ENCODE measurements around the gene LBH.

Gene LBH

GRCh38 chr2:30222636-30223360, 8.5 kb upstream of the LBH start:
- DNase-seq (ENCODE audit: insufficient read length, low spot score) (no peak), FAIRE-seq (peak; percentile 54)
- TF ChIP-seq POU2F2 (IDR thresholded peaks at IDR 0.05; ENCODE audit: low read depth, low read length) = no peak
- no peak for TF ChIP-seq TAF1 (IDR thresholded peaks at IDR 0.05; ENCODE audit: low read depth, low read length)
- TF ChIP-seq PAX5 (IDR thresholded peaks at IDR 0.05; ENCODE audit: insufficient read depth, low read length, severe bottlenecking) = no peak
- no peak for TF ChIP-seq POLR2A (IDR thresholded peaks at IDR 0.05; ENCODE audit: low read depth, low read length)
- TF ChIP-seq SPI1 (IDR thresholded peaks at IDR 0.05; ENCODE audit: low read depth, low read length) = no peak
- TF ChIP-seq POLR2AphosphoS5 (IDR thresholded peaks at IDR 0.05; ENCODE audit: low read depth, low read length) = no peak

DNA sequence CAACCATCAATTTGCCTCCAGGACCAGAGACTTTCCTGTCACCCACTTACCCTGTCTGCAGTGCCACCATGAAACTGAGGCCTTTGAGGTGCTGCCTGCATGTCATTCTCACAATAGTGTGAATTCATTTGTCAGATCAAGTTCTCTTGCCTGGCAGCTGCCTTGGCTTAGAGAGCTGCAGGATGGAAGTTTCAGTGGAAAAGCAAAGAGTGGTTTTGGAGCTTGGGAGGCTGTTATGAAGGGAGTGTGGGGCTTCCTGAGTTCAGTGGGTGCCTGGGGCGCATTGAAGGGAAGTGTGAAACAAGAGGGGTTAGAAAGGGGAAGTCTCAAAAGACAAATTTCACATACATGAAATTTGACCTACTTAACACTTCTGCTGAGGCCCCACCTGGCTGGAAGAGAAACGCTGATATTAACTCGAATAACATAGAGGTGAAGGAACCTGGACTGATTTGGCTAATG, 7.9 kb upstream of the LBH start:
- FAIRE-seq (peak; percentile 90), DNase-seq (ENCODE audit: insufficient read length, low spot score) (no peak)
- TF ChIP-seq PAX5 (IDR thresholded peaks at IDR 0.05; ENCODE audit: insufficient read depth, low read length, severe bottlenecking) (no peak), SPI1 (IDR thresholded peaks at IDR 0.05; ENCODE audit: low read depth, low read length) (peak; percentile 92)

GRCh38 chr2:30224151-30224550, 7.2 kb upstream of the LBH start:
- peak; percentile 35 for FAIRE-seq
- TF ChIP-seq POLR2A (IDR thresholded peaks at IDR 0.05; ENCODE audit: low read depth, low read length) = no peak
- no peak for TF ChIP-seq TAF1 (IDR thresholded peaks at IDR 0.05; ENCODE audit: low read depth, low read length)
- no peak for TF ChIP-seq POLR2AphosphoS5 (IDR thresholded peaks at IDR 0.05; ENCODE audit: low read depth, low read length)
- no peak for TF ChIP-seq POU2F2 (IDR thresholded peaks at IDR 0.05; ENCODE audit: low read depth, low read length)
- TF ChIP-seq PAX5 (IDR thresholded peaks at IDR 0.05; ENCODE audit: insufficient read depth, low read length, severe bottlenecking) = no peak
- TF ChIP-seq SPI1 (IDR thresholded peaks at IDR 0.05; ENCODE audit: low read depth, low read length) = no peak
- DNase-seq (ENCODE audit: insufficient read length, low spot score) = no peak

DNA sequence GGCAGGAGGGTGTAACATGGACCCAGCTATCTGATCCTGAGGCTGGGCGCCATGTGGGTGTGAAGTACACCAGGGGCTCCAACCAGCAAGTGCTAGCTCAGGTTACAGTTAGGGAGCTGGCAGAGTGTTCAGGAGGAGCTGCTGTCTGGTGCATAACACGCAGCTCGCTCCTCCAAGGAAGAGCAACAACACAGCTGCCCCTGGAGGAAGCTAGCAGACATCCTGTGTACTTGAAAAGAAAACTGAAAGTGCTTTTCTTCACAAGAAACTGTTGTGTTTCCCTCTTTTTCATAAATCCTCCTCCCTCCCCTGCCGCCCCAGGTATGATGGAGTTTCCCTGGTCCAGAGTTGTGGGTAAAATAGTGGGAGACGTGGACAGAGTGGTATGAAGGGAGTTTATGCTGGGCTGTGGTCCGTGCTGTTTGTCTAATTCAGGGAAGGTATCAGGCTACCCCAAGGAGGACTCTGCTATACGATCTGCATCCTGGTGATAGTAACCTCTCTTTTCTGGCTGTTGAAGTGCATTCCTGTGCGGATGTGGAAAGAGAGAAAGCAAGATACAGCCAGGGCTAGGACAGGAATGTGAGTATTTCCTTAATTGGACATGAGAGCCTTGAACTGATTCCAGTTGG, 6.1 kb upstream of the LBH start:
- FAIRE-seq (peak; percentile 95), DNase-seq (ENCODE audit: insufficient read length, low spot score) (no peak)
- TF ChIP-seq POLR2A (IDR thresholded peaks at IDR 0.05; ENCODE audit: low read depth, low read length) (no peak), PAX5 (IDR thresholded peaks at IDR 0.05; ENCODE audit: insufficient read depth, low read length, severe bottlenecking) (no peak), POLR2AphosphoS5 (IDR thresholded peaks at IDR 0.05; ENCODE audit: low read depth, low read length) (no peak), SPI1 (IDR thresholded peaks at IDR 0.05; ENCODE audit: low read depth, low read length) (no peak), TAF1 (IDR thresholded peaks at IDR 0.05; ENCODE audit: low read depth, low read length) (no peak), POU2F2 (IDR thresholded peaks at IDR 0.05; ENCODE audit: low read depth, low read length) (no peak)

DNA sequence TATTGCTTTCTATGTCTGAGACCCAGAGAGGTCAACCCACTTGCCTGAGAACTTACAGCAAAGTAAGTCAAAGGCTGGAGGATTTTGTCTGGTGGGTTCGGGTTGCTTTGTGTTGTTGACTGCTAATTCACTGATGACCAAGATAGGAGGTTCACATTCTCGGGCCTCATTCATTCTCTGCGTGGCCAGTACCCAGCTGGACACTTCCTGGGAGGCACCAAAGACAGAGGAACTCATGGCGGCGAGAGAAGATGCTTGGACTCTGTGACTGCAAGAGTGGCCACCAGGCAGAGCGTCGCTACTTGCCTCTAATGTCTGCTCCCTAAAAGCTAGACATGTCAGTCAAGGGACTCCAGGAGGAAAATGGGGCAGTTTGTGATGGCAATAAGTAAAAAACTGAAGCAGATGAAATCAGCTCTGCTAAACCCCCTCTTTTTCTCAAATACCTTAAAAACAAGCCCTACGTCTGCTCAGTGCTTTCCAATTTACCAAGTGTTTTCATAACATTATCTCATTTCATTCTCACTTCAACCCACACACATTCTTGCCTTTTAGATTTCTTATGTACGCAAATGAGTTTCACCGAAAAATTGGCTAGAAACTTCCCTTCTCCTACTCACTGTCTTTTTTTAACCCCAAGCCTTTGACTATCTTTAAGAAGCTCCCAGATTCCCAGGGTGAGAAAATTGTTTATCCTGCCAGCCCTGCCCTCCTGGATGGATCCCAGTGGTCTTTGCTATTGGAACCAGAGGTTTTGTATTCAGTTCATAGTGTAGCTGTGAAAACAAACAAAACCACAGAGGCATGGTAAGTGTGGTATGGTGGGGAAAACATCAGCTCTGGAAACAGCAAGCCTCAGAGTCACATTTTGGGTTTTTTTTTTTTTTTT, 4.9 kb upstream of the LBH start:
- no peak for DNase-seq (ENCODE audit: insufficient read length, low spot score)
- FAIRE-seq = peak; percentile 43
- TF ChIP-seq POU2F2 (IDR thresholded peaks at IDR 0.05; ENCODE audit: low read depth, low read length) = 0 out of 2 replicates have a peak, but pooled peaks have one; percentile 9
- no peak for TF ChIP-seq PAX5 (IDR thresholded peaks at IDR 0.05; ENCODE audit: insufficient read depth, low read length, severe bottlenecking)
- TF ChIP-seq TAF1 (IDR thresholded peaks at IDR 0.05; ENCODE audit: low read depth, low read length) = no peak
- TF ChIP-seq POLR2AphosphoS5 (IDR thresholded peaks at IDR 0.05; ENCODE audit: low read depth, low read length) = no peak
- 0 out of 2 replicates have a peak, but pooled peaks have one; percentile 18 for TF ChIP-seq SPI1 (IDR thresholded peaks at IDR 0.05; ENCODE audit: low read depth, low read length)
- TF ChIP-seq POLR2A (IDR thresholded peaks at IDR 0.05; ENCODE audit: low read depth, low read length) = no peak

DNA sequence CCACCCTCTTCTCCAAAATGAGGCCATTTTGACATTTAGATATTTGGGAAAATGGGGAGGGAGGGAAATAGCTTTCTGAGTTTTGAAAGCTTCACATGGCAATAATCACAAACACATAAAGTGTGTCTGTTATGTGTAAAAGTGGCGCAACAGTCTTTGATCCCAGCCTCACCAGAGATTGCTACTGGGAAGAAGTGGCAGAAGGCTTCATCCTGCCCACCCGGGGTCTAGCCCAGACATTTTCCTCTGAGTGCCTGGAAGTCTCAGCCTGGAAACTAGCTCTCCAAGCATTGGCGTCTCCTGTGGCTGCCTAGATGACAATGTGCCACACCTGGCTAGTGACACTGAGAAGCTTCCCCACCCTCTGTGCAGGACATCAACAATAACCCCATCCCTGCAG, 1.7 kb upstream of the LBH start:
- FAIRE-seq (no peak), DNase-seq (ENCODE audit: insufficient read length, low spot score) (no peak)
- TF ChIP-seq SPI1 (IDR thresholded peaks at IDR 0.05; ENCODE audit: low read depth, low read length) (no peak), PAX5 (IDR thresholded peaks at IDR 0.05; ENCODE audit: insufficient read depth, low read length, severe bottlenecking) (no peak), POLR2AphosphoS5 (IDR thresholded peaks at IDR 0.05; ENCODE audit: low read depth, low read length) (no peak), POLR2A (IDR thresholded peaks at IDR 0.05; ENCODE audit: low read depth, low read length) (no peak), TAF1 (IDR thresholded peaks at IDR 0.05; ENCODE audit: low read depth, low read length) (no peak), POU2F2 (IDR thresholded peaks at IDR 0.05; ENCODE audit: low read depth, low read length) (no peak)

DNA sequence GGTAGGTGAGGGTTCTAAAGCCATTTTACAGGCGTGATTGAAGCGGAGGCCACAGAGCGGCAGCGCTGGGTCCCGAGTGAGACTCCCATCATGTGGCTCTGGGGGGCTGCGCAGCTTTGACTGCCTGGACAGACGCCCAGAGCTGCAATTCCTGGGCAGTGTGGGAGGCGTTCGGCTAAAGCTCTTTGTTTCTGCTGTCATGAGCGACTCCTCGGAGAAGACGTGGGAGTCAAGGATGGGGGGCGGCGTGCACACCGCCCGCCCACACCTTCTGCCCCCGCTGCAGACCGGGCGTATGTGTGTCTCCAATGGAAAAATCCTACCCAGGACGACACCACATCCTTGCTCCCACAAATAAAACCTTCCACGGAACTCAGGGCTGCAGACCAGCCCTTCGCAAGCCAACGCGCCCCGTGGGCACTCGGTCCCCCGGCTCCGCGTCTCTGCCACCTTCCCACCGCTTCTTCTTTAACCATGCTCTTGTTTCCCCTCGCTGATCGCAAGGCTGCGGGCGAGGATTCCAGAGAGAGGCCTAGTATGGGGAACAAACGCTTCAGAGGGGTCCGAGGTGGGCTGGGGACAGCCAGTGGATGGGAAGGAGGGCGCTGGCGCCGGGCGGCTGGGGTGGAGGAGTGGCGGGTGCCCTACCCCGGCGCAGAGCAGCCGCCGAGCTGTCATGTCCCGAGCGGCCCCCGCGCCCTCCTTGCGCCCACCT, 680 bp upstream of the LBH start:
- no peak for DNase-seq (ENCODE audit: insufficient read length, low spot score)
- TF ChIP-seq TAF1 (IDR thresholded peaks at IDR 0.05; ENCODE audit: low read depth, low read length) (no peak), PAX5 (IDR thresholded peaks at IDR 0.05; ENCODE audit: insufficient read depth, low read length, severe bottlenecking) (no peak), POLR2A (IDR thresholded peaks at IDR 0.05; ENCODE audit: low read depth, low read length) (no peak), POU2F2 (IDR thresholded peaks at IDR 0.05; ENCODE audit: low read depth, low read length) (no peak), POLR2AphosphoS5 (IDR thresholded peaks at IDR 0.05; ENCODE audit: low read depth, low read length) (no peak), SPI1 (IDR thresholded peaks at IDR 0.05; ENCODE audit: low read depth, low read length) (no peak)
- no peak for FAIRE-seq

GRCh38 chr2:30231996-30232800, 864 bp downstream of the LBH start:
- TF ChIP-seq SPI1 (IDR thresholded peaks at IDR 0.05; ENCODE audit: low read depth, low read length) (0 out of 2 replicates have a peak, but pooled peaks have one; percentile 4), POLR2AphosphoS5 (IDR thresholded peaks at IDR 0.05; ENCODE audit: low read depth, low read length) (no peak)
- FAIRE-seq (peak; percentile 54), DNase-seq (ENCODE audit: insufficient read length, low spot score) (peak; percentile 70)

Measured in GM12891 (cell line).